Neutrophil (primary cell): Measurements from ENCODE around the gene TMEM179B.

ENCODE experiments used
- H3K27ac ChIP-seq: fragments of 200-600 bp; sonication (generic); 2 replicates; pipeline ENCODE4 v1.5.1; 2016; ENCODE audit warnings: mild to moderate bottlenecking, moderate library complexity
- H3K27me3 ChIP-seq: fragments of 200-600 bp; sonication (generic); 2 replicates; pipeline ENCODE4 v1.6.0; 2016; ENCODE audit warnings: mild to moderate bottlenecking
- H3K36me3 ChIP-seq: fragments of 200-600 bp; sonication (generic); 2 replicates; pipeline ENCODE4 v1.5.1; 2017
- H3K4me1 ChIP-seq, 2 experiments: fragments of 200-600 bp in 1 of 2; sonication (generic) in 1 of 2; 1 replicate in 1 of 2; 2 replicates in 1 of 2; pipeline versions ENCODE4 v1.5.1 to v1.6.1; 2013 to 2016; ENCODE audit warnings: low read depth in 1 of 2, low read length in 1 of 2, mild to moderate bottlenecking in 1 of 2, moderate library complexity in 1 of 2; ENCODE audit not compliant: control insufficient read depth in 1 of 2, insufficient read depth in 1 of 2
- H3K4me3 ChIP-seq, 2 experiments: fragments of 200-600 bp in 1 of 2; sonication (generic) in 1 of 2; 1 replicate in 1 of 2; 2 replicates in 1 of 2; pipeline ENCODE4 v1.5.1; 2013 to 2016; ENCODE audit warnings: low read depth in 1 of 2, low read length in 1 of 2, mild to moderate bottlenecking in 1 of 2, moderate library complexity in 1 of 2
- H3K9me3 ChIP-seq: fragments of 200-600 bp; sonication (generic); 2 replicates; pipeline ENCODE4 v1.5.1; 2016
- TF ChIP-seq, protein P1 (sequence below): fragments of 200-600 bp; sonication (generic); IDR thresholded peaks from 2 replicates; pipeline ENCODE4 v1.5.1; 2016; ENCODE audit warnings: antibody characterized with exemption

TMEM179B gene

DNA sequence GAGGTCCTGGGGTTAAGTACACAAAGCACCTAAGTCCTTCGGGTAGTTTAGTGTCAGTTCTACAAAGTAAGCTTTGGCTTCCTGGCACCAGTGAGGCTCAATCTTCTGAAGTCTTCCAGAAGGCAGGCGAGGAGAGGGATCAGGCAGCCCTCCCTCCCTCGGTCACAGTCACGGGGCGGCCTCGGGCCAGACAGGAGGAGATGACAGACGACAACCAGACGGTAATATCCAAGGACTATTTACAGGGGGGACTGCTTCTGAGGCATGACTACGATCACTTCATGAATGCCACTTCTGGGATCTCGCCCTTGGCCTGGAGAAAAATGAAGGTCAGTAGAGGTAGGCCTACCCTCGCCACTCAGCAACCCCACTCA is 5.0 kb downstream of the TMEM179B start:
- Histone ChIP-seq H3K27me3 (no peaks in the 10 kb centered on the region), H3K4me1 (peaks cover 38 to 44% of the 10 kb centered on the region in 2 experiments), H3K4me3 (peak overlapping the region; percentile 67 to 71), H3K27ac (peak overlapping the region; percentile 79), H3K36me3 (peaks cover 65% of the 10 kb centered on the region), H3K9me3 (no peaks in the 10 kb centered on the region)
- TF ChIP-seq, protein P1, sequence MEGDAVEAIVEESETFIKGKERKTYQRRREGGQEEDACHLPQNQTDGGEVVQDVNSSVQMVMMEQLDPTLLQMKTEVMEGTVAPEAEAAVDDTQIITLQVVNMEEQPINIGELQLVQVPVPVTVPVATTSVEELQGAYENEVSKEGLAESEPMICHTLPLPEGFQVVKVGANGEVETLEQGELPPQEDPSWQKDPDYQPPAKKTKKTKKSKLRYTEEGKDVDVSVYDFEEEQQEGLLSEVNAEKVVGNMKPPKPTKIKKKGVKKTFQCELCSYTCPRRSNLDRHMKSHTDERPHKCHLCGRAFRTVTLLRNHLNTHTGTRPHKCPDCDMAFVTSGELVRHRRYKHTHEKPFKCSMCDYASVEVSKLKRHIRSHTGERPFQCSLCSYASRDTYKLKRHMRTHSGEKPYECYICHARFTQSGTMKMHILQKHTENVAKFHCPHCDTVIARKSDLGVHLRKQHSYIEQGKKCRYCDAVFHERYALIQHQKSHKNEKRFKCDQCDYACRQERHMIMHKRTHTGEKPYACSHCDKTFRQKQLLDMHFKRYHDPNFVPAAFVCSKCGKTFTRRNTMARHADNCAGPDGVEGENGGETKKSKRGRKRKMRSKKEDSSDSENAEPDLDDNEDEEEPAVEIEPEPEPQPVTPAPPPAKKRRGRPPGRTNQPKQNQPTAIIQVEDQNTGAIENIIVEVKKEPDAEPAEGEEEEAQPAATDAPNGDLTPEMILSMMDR: no peak

DNA sequence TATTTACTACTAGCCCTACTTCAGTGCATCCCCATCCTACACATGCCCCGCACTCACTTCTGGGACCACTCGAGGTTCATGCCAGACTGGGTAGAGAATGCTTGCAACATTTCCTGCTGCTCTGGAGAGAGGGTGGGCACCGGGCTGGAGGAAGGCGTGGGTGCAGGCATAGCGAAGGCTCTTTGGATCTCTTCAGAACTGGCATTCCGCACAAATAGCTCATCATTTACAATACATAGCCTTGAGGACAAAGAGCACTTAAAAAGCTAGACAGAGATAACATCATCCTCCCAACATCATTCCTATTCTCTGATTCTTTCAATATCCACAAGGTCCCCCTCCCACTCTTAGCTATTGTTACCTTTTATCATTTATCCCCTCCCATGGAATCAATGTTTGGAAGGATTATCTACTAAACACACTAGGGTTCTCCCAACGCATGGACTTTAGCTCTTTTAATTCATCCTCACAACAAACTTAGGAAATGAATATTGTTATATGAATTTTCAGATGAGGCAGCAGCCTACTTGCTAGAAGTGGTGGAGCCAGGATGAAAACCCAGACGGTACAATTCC is 7.1 kb downstream of the TMEM179B start:
- Histone ChIP-seq H3K4me1 (peaks cover 23 to 27% of the 10 kb centered on the region in 2 experiments), H3K27ac (no peak overlapping the region), H3K27me3 (no peaks in the 10 kb centered on the region), H3K9me3 (no peaks in the 10 kb centered on the region), H3K4me3 (no peak overlapping the region), H3K36me3 (peaks cover 80% of the 10 kb centered on the region)
- TF ChIP-seq, protein P1: no peak

DNA sequence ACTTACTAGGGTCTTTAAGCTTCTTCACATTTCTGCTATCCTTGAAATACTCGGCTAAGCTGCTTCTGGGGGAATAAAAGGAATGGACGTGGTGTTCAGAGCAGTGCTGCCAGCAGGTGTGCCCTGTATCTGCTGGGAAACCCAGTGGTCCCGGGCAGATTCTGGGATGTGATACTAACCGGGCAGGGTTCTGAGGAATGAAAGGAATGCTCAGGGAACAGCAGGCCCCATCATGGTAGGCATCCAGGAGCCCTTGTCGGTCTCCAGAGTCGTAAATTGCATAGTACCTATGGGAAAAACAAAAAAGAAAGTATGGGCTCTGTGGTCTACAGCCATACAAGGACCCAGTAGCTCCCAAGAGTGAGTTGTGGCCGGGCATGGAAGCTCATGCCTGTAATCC is 9.1 kb downstream of the TMEM179B start:
- H3K4me1 ChIP-seq: peaks cover 12 to 14% of the 10 kb centered on the region in 2 experiments
- TF ChIP-seq, protein P1: no peak
- no peak overlapping the region for H3K4me3 ChIP-seq
- peaks cover 92% of the 10 kb centered on the region for H3K36me3 ChIP-seq
- no peak overlapping the region for H3K27ac ChIP-seq
- no peaks in the 10 kb centered on the region for H3K27me3 ChIP-seq
- H3K9me3 ChIP-seq: no peaks in the 10 kb centered on the region

DNA sequence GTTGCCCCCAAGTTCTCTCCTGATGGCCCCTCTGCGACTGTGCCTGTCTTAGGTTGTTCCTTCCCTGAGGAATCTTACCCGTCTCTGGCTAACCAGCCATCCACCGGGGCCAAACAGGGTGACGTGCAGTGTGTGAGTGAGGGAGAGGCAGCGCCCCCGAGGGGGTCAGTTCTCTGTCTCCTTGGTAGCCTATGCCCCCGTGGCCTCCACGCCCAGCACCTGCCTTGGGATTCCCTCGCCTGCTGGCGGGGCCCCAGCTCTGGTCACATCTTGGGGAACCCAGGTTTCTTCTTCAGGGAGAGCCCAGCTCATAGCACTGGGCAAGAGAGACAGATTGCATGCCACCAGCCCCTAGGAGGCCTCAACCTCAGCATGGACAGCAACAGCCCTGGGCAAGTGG is 12.3 kb downstream of the TMEM179B start:
- peaks cover 92% of the 10 kb centered on the region for H3K36me3 ChIP-seq
- TF ChIP-seq, protein P1: no peak
- no peak overlapping the region for H3K27ac ChIP-seq
- peaks cover 13 to 15% of the 10 kb centered on the region in 2 experiments for H3K4me1 ChIP-seq
- no peaks in the 10 kb centered on the region for H3K27me3 ChIP-seq
- no peak overlapping the region for H3K4me3 ChIP-seq
- H3K9me3 ChIP-seq: no peaks in the 10 kb centered on the region

DNA sequence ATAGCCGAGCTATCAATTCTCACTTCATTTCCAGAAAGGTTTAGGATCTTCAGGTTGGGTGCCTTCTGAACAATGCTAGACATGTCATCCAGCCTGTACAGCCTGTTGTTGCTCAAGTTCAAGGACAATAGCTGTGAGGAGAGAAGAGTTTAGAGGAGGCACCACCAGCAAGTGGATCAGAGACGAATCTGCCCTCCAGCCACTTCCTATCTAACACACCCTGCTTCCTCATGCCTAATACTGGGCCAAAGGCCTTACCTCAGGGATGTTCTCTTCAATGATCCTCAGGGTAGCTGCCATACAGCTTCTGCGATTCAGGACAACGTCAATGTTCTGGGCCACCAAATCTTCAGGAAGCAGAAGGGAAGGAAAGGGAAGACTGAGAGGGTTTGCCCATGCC is 13.9 kb downstream of the TMEM179B start:
- no peak overlapping the region for H3K27ac ChIP-seq
- H3K4me1 ChIP-seq: peaks cover 23 to 26% of the 10 kb centered on the region in 2 experiments
- peaks cover 76% of the 10 kb centered on the region for H3K36me3 ChIP-seq
- H3K9me3 ChIP-seq: no peaks in the 10 kb centered on the region
- no peaks in the 10 kb centered on the region for H3K27me3 ChIP-seq
- TF ChIP-seq, protein P1: no peak
- H3K4me3 ChIP-seq: no peak overlapping the region
